ENCODE measurements around the gene UGT1A1. TPM values are rescaled to one million over a fixed set of nuclear protein-coding genes. Genes with fewer than 3 reads are reported as not detected.

UGT1A1 gene
- total and polyA plus RNA-seq, 2 donors (not counting 1 experiment from before 2014, with no cell fraction given) = not detected

GRCh38 chr2:233821196-233821595 is 61.1 kb downstream of the UGT1A1 start:
- H3K4me3 Mint-ChIP-seq = no peak overlapping the region
- H3K27me3 Mint-ChIP-seq = peaks cover 9% of the 10 kb centered on the region
- DNase-seq (no peak), ATAC-seq (ENCODE audit: low read depth) (no peak)
- Histone ChIP-seq H3K9ac (ENCODE audit: low read length) (no peak overlapping the region), H3K36me3 (replicated peaks in 1 of 2; ENCODE audit: control extremely low read depth in 1 of 2, control insufficient read depth in 1 of 2, extremely low read depth in 1 of 2, insufficient read depth in 2 of 2, low read length in 1 of 2) (no peaks in the 10 kb centered on the region), H3K4me1 (ENCODE audit: control insufficient read depth in 2 of 2, insufficient read depth in 2 of 2, low read length in 2 of 2) (no peaks in the 10 kb centered on the region), H2AFZ (ENCODE audit: insufficient read depth, low read depth, low read length, poor library complexity, severe bottlenecking) (no peak overlapping the region), H3K27ac (ENCODE audit: low read length in 2 of 2) (no peak overlapping the region), H3K4me3 (ENCODE audit: control extremely low read depth in 1 of 5, extremely low read depth in 1 of 5, insufficient read depth in 1 of 5, low read depth in 2 of 5, low read length in 4 of 5) (no peak overlapping the region), H3K27me3 (replicated peaks in 1 of 4; ENCODE audit: control extremely low read depth in 1 of 4, control insufficient read depth in 3 of 4, insufficient read depth in 4 of 4, low read length in 3 of 4) (peaks cover 0 to 5% (median 0%) of the 10 kb centered on the region in 4 experiments), H3K4me2 (replicated peaks; ENCODE audit: low read depth, low read length, poor library complexity, severe bottlenecking) (no peak overlapping the region), H4K20me1 (ENCODE audit: control insufficient read depth, insufficient read depth, low read length, poor library complexity, severe bottlenecking) (no peaks in the 10 kb centered on the region), H3K9me3 (ENCODE audit: control extremely low read depth in 1 of 3, control insufficient read depth in 2 of 3, insufficient read depth in 1 of 3, low read length in 2 of 3) (peaks cover 0 to 6% (median 0%) of the 10 kb centered on the region in 3 donors), H3K79me2 (ENCODE audit: control insufficient read depth, insufficient read depth, low read length) (no peaks in the 10 kb centered on the region)
- H3K27ac Mint-ChIP-seq = no peak overlapping the region
- no peaks in the 10 kb centered on the region for H3K4me1 Mint-ChIP-seq
- ChIA-PET POLR2A (no interaction called here), CTCF (no interaction called here)
- TF ChIP-seq CTCF (IDR thresholded peaks at IDR 0.05) (no peak), EZH2 (IDR thresholded peaks at IDR 0.05; ENCODE audit: borderline replicate concordance, insufficient read depth, low read depth, low read length, poor library complexity, severe bottlenecking) (no peak)
- intact Hi-C loops (cut with micrococcal nuclease) = no loop called here
- peaks cover 1% of the 10 kb centered on the region for H3K9me3 Mint-ChIP-seq (ENCODE audit: insufficient read depth)
- WGBS (ENCODE audit: insufficient coverage) = 100% methylated on average over 1 of the region's 3 CpGs

- Histone ChIP-seq H2AFZ (ENCODE audit: insufficient read depth, low read depth, low read length, poor library complexity, severe bottlenecking) (no peak overlapping the region), H3K4me3 (ENCODE audit: control extremely low read depth in 1 of 5, extremely low read depth in 1 of 5, insufficient read depth in 1 of 5, low read depth in 2 of 5, low read length in 4 of 5) (no peak overlapping the region), H3K27ac (ENCODE audit: low read length in 2 of 2) (no peak overlapping the region), H3K9ac (ENCODE audit: low read length) (no peak overlapping the region), H3K4me1 (ENCODE audit: control insufficient read depth in 2 of 2, insufficient read depth in 2 of 2, low read length in 2 of 2) (no peaks in the 10 kb centered on the region), H4K20me1 (ENCODE audit: control insufficient read depth, insufficient read depth, low read length, poor library complexity, severe bottlenecking) (no peaks in the 10 kb centered on the region), H3K36me3 (replicated peaks in 1 of 2; ENCODE audit: control extremely low read depth in 1 of 2, control insufficient read depth in 1 of 2, extremely low read depth in 1 of 2, insufficient read depth in 2 of 2, low read length in 1 of 2) (no peaks in the 10 kb centered on the region), H3K9me3 (ENCODE audit: control extremely low read depth in 1 of 3, control insufficient read depth in 2 of 3, insufficient read depth in 1 of 3, low read length in 2 of 3) (peaks cover 0 to 2% (median 0%) of the 10 kb centered on the region in 3 donors), H3K4me2 (replicated peaks; ENCODE audit: low read depth, low read length, poor library complexity, severe bottlenecking) (no peak overlapping the region), H3K79me2 (ENCODE audit: control insufficient read depth, insufficient read depth, low read length) (no peaks in the 10 kb centered on the region), H3K27me3 (replicated peaks in 1 of 4; ENCODE audit: control extremely low read depth in 1 of 4, control insufficient read depth in 3 of 4, insufficient read depth in 4 of 4, low read length in 3 of 4) (peaks cover 0 to under 1% (median 0%) of the 10 kb centered on the region in 4 experiments)
- WGBS (ENCODE audit: insufficient coverage) = 93% methylated on average over 6 of the region's 8 CpGs
- ChIA-PET POLR2A (no interaction called here), CTCF (no interaction called here)
- TF ChIP-seq EZH2 (IDR thresholded peaks at IDR 0.05; ENCODE audit: borderline replicate concordance, insufficient read depth, low read depth, low read length, poor library complexity, severe bottlenecking) (no peak), CTCF (IDR thresholded peaks at IDR 0.05) (no peak)
- intact Hi-C loops (cut with micrococcal nuclease) = no loop called here
- no peak overlapping the region for H3K27ac Mint-ChIP-seq
- peaks cover 1% of the 10 kb centered on the region for H3K9me3 Mint-ChIP-seq (ENCODE audit: insufficient read depth)
- ATAC-seq (ENCODE audit: low read depth) (no peak), DNase-seq (no peak)
- no peaks in the 10 kb centered on the region for H3K4me1 Mint-ChIP-seq
- H3K4me3 Mint-ChIP-seq = no peak overlapping the region
- peaks cover 11% of the 10 kb centered on the region for H3K27me3 Mint-ChIP-seq
Measured at GRCh38 chr2:233821709-233822100, 61.6 kb downstream of the UGT1A1 start.
